ENCODE measurements around the gene SPINK14.

SPINK14 gene

GRCh38 chr5:148202531-148203203 lies 34.3 kb downstream of the SPINK14 start, which contains the start of gene SPINK6:
Gene SPINK6, plus strand, starts transcription at chr5:148203042. Its CDS starts 55 bp downstream, at chr5:148203097.
- H3K27ac ChIP-seq (ENCODE audit: low read length), result no peak within 1 kb of the TSS
- no peaks in the 10 kb centered on the region for H3K9me3 ChIP-seq (ENCODE audit: insufficient read depth, low read depth, low read length)
- H3K4me3 ChIP-seq (ENCODE audit: low read length), result no peak within 1 kb of the TSS
- no peaks in the 10 kb centered on the region for H3K4me1 ChIP-seq (ENCODE audit: insufficient read depth, low read length)
- H3K27me3 ChIP-seq (ENCODE audit: insufficient read depth, low read length), result no peaks in the 10 kb centered on the region
- H3K9ac ChIP-seq (ENCODE audit: low read depth, low read length), result no peak within 1 kb of the TSS
- H3K36me3 ChIP-seq (ENCODE audit: insufficient read depth, low read depth, low read length), result no peaks in the 10 kb centered on the region

- Histone ChIP-seq H3K27me3 (ENCODE audit: insufficient read depth, low read length) (no peaks in the 10 kb centered on the region), H3K9me3 (ENCODE audit: insufficient read depth, low read depth, low read length) (no peaks in the 10 kb centered on the region), H3K4me1 (ENCODE audit: insufficient read depth, low read length) (no peaks in the 10 kb centered on the region), H3K9ac (ENCODE audit: low read depth, low read length) (no peak overlapping the region), H3K27ac (ENCODE audit: low read length) (no peak overlapping the region), H3K4me3 (ENCODE audit: low read length) (no peak overlapping the region), H3K36me3 (ENCODE audit: insufficient read depth, low read depth, low read length) (no peaks in the 10 kb centered on the region)
Measured at GRCh38 chr5:148205044-148205806, 36.9 kb downstream of the SPINK14 start.

GRCh38 chr5:148205865-148206264 lies 37.5 kb downstream of the SPINK14 start:
- Histone ChIP-seq H3K36me3 (ENCODE audit: insufficient read depth, low read depth, low read length) (no peaks in the 10 kb centered on the region), H3K4me3 (ENCODE audit: low read length) (no peak overlapping the region), H3K27me3 (ENCODE audit: insufficient read depth, low read length) (no peaks in the 10 kb centered on the region), H3K9ac (ENCODE audit: low read depth, low read length) (no peak overlapping the region), H3K9me3 (ENCODE audit: insufficient read depth, low read depth, low read length) (no peaks in the 10 kb centered on the region), H3K27ac (ENCODE audit: low read length) (no peak overlapping the region), H3K4me1 (ENCODE audit: insufficient read depth, low read length) (no peaks in the 10 kb centered on the region)

- Histone ChIP-seq H3K9ac (ENCODE audit: low read depth, low read length) (no peak overlapping the region), H3K27ac (ENCODE audit: low read length) (no peak overlapping the region), H3K4me3 (ENCODE audit: low read length) (no peak overlapping the region), H3K36me3 (ENCODE audit: insufficient read depth, low read depth, low read length) (no peaks in the 10 kb centered on the region), H3K9me3 (ENCODE audit: insufficient read depth, low read depth, low read length) (no peaks in the 10 kb centered on the region), H3K27me3 (ENCODE audit: insufficient read depth, low read length) (no peaks in the 10 kb centered on the region), H3K4me1 (ENCODE audit: insufficient read depth, low read length) (no peaks in the 10 kb centered on the region)
Measured at GRCh38 chr5:148206620-148207019, 38.3 kb downstream of the SPINK14 start.

GRCh38 chr5:148208226-148208625 lies 39.9 kb downstream of the SPINK14 start:
- no peak overlapping the region for H3K4me3 ChIP-seq (ENCODE audit: low read length)
- no peak overlapping the region for H3K27ac ChIP-seq (ENCODE audit: low read length)
- no peak overlapping the region for H3K9ac ChIP-seq (ENCODE audit: low read depth, low read length)
- no peaks in the 10 kb centered on the region for H3K36me3 ChIP-seq (ENCODE audit: insufficient read depth, low read depth, low read length)
- H3K4me1 ChIP-seq (ENCODE audit: insufficient read depth, low read length), result no peaks in the 10 kb centered on the region
- H3K27me3 ChIP-seq (ENCODE audit: insufficient read depth, low read length), result no peaks in the 10 kb centered on the region
- no peaks in the 10 kb centered on the region for H3K9me3 ChIP-seq (ENCODE audit: insufficient read depth, low read depth, low read length)

GRCh38 chr5:148209151-148209770 lies 40.9 kb downstream of the SPINK14 start:
- no peaks in the 10 kb centered on the region for H3K36me3 ChIP-seq (ENCODE audit: insufficient read depth, low read depth, low read length)
- H3K27ac ChIP-seq (ENCODE audit: low read length), result no peak overlapping the region
- H3K9ac ChIP-seq (ENCODE audit: low read depth, low read length), result no peak overlapping the region
- H3K4me1 ChIP-seq (ENCODE audit: insufficient read depth, low read length), result no peaks in the 10 kb centered on the region
- H3K4me3 ChIP-seq (ENCODE audit: low read length), result no peak overlapping the region
- H3K27me3 ChIP-seq (ENCODE audit: insufficient read depth, low read length), result no peaks in the 10 kb centered on the region
- H3K9me3 ChIP-seq (ENCODE audit: insufficient read depth, low read depth, low read length), result no peaks in the 10 kb centered on the region

- H3K27ac ChIP-seq (ENCODE audit: low read length), result no peak overlapping the region
- no peaks in the 10 kb centered on the region for H3K4me1 ChIP-seq (ENCODE audit: insufficient read depth, low read length)
- H3K4me3 ChIP-seq (ENCODE audit: low read length), result no peak overlapping the region
Measured at GRCh38 chr5:148214665-148215185, 46.4 kb downstream of the SPINK14 start.

GRCh38 chr5:148221508-148221907 lies 53.2 kb downstream of the SPINK14 start:
- Histone ChIP-seq H3K9ac (ENCODE audit: low read depth, low read length) (no peak overlapping the region), H3K27ac (ENCODE audit: low read length) (no peak overlapping the region)

More at GRCh38 chr5:148214665-148215185, 46.4 kb downstream of the SPINK14 start:
- H3K27me3 ChIP-seq (ENCODE audit: insufficient read depth, low read length), result no peaks in the 10 kb centered on the region
- no peak overlapping the region for H3K9ac ChIP-seq (ENCODE audit: low read depth, low read length)
- no peaks in the 10 kb centered on the region for H3K36me3 ChIP-seq (ENCODE audit: insufficient read depth, low read depth, low read length)
- no peaks in the 10 kb centered on the region for H3K9me3 ChIP-seq (ENCODE audit: insufficient read depth, low read depth, low read length)

GRCh38 chr5:148224117-148224742 lies 55.9 kb downstream of the SPINK14 start:
- Histone ChIP-seq H3K36me3 (ENCODE audit: insufficient read depth, low read depth, low read length) (no peaks in the 10 kb centered on the region), H3K27me3 (ENCODE audit: insufficient read depth, low read length) (no peaks in the 10 kb centered on the region), H3K9ac (ENCODE audit: low read depth, low read length) (no peak overlapping the region), H3K27ac (ENCODE audit: low read length) (no peak overlapping the region), H3K9me3 (ENCODE audit: insufficient read depth, low read depth, low read length) (no peaks in the 10 kb centered on the region), H3K4me1 (ENCODE audit: insufficient read depth, low read length) (no peaks in the 10 kb centered on the region), H3K4me3 (ENCODE audit: low read length) (no peak overlapping the region)

More at GRCh38 chr5:148221508-148221907, 53.2 kb downstream of the SPINK14 start:
- Histone ChIP-seq H3K4me1 (ENCODE audit: insufficient read depth, low read length) (no peaks in the 10 kb centered on the region), H3K9me3 (ENCODE audit: insufficient read depth, low read depth, low read length) (no peaks in the 10 kb centered on the region), H3K4me3 (ENCODE audit: low read length) (no peak overlapping the region), H3K36me3 (ENCODE audit: insufficient read depth, low read depth, low read length) (no peaks in the 10 kb centered on the region), H3K27me3 (ENCODE audit: insufficient read depth, low read length) (no peaks in the 10 kb centered on the region)
